NCI-H146 (cell line): Measurements from ENCODE around the gene LRRTM4.
"Not testable (repeated sequence)": the region's sequence is repeated elsewhere in the genome, so short reads cannot be mapped to it uniquely, and the experiment has no call there.

Experiments used
- DNase-seq: peaks from one replicate; lab custom pipeline; 2025; lab: John Stamatoyannopoulos, UW

LRRTM4 gene

DNA sequence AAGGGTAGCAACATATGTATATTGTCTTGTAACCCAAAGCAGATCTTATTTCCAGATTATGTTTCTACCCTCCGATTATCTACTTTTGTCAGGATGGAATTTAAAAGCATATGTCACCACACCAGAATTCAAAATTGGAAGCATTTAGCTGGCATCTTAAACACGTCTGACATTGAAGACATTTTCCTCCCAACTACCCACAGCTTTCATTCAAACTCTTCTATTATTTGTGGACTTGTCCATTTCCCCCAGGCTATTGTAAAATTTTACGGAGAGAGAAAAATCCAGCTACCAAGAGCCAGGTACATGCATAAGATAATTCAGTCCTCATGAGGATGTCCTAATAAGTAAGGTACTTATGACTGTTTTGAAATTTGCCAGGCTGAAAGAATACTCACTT, 659.3 kb downstream of the LRRTM4 start:
- no peak for DNase-seq

DNA sequence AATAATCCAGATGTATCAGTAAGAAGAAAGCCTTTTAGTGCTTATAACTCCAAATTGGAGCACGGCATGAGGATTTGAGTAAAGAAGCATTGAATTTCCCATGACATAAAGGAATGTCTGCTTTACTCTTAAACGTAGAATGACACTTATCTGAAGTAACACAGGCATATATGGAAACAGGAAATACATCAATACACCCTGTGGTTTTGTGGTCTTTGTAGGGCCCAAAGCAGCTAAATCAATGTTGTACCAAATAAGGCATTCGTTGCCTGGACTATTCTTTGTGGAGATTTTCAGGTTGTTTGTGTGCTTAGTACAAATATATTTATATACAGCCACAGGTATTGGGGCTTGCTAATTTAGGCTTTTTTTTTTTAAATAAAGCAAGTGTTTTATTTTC, 660.5 kb downstream of the LRRTM4 start:
- DNase-seq, result no peak

DNA sequence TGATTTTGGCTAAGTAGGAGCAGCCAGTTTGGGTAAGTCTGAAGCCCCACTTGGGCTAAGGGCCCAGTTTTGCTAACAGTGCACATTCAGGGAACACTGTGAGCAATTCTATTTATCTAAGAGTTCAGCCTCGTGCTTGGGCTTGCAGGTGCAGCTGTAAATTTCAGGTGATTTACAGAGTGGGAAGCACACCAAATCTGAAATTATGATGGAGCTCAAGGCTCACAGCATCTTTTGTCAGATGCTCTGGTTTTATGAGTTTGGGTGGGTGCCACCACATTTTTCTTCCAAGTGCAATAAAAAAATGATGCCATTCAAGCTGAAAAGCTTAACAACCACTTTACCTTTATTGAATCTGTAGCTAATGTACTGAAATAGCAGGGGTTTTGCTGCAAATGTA, 671.2 kb downstream of the LRRTM4 start:
- DNase-seq, result peak; percentile 4

DNA sequence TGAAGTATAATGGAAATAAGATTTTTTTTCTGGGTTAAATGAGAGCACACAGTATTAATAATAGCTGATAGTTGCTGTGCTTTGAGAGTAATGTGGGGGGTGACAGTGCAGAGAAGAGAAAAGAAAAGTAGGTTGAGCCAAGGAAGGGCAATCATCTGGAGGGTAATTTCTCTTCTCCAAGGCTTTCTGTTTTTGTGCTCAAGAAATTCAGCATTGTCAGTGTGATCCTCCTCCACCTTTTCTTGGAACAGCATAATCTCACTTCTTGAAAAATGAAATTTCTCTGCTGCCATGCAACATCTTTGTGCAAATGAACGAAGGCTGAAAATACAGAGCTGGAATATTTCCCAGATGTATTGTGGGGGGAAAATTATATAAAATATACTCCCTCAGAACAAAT, 673.1 kb downstream of the LRRTM4 start:
- no peak for DNase-seq

DNA sequence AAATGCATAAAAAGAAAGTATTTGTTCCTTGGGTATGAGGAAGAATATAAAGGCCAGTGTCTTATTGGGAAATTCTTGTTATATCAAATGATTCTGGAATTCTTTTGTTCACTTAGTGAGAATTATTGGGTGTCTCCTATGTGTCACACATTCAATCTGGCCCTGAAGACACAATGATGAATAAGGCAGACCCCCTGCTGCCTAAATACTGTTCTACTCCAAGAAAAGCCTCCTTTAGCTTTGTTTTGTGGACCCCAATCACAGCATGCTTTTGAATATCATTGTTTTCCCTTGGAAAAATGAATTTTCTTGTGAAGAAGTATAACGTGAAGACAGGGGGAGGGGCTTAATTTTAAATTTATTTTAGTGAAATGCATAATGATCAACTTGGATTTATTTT, 682.4 kb downstream of the LRRTM4 start:
- DNase-seq, result no peak

DNA sequence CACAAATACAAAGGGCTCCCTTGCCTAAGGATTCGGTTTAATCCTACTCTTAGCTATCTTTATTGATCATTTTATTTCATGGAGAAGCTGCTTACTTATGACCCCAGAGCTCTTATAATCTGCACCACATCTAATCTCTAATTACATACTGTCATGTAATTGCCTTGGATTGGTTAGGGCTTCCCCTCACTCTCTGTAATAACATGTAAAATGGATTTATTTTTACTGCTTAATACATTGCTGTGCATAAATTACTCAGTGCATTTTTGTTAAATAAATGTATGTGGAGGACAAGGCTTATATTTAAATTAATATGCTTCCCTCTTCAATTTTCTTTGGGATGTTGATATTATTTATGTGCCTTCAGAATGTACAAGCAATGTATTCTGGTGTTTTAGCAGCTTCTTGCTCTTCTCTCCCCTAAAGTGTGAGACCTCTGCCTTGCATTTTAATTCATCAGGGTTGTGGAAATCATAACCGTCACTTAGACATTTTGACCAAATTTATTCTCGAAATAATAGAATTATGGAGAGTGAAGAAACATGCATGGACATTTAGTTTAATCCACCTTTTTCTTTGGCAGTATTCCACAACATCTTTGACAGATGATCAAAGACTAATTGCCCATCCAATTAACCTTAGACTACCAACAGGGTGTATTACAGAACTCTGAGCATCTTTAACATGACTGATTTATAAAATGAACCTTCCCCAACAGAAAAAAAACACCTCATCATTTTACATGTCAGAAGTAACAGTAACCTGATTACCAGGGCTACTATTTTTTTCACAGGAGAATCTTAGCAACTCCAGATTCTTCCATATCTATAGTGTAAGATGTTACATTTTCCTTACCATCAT, 692.6 kb downstream of the LRRTM4 start:
- DNase-seq, result no peak

DNA sequence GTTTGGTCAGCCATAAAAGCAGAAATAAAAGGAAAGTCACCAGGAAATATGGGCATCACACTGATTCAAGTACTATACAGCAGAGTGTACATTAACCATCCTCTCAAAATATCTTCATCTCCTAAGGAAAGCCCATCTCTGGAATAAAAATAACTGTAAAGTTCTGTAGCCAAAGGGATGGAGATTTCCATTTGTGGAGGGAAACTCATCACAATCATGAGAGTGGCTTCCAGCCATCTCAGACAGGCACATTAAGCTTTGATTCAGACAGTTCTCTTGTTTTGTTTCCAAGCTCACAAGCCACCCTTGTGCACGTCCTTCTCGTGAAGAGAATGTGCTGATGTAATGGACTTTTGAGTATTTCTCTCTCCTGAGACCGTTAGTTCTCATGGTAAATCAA, 695.5 kb downstream of the LRRTM4 start:
- DNase-seq, result no peak

DNA sequence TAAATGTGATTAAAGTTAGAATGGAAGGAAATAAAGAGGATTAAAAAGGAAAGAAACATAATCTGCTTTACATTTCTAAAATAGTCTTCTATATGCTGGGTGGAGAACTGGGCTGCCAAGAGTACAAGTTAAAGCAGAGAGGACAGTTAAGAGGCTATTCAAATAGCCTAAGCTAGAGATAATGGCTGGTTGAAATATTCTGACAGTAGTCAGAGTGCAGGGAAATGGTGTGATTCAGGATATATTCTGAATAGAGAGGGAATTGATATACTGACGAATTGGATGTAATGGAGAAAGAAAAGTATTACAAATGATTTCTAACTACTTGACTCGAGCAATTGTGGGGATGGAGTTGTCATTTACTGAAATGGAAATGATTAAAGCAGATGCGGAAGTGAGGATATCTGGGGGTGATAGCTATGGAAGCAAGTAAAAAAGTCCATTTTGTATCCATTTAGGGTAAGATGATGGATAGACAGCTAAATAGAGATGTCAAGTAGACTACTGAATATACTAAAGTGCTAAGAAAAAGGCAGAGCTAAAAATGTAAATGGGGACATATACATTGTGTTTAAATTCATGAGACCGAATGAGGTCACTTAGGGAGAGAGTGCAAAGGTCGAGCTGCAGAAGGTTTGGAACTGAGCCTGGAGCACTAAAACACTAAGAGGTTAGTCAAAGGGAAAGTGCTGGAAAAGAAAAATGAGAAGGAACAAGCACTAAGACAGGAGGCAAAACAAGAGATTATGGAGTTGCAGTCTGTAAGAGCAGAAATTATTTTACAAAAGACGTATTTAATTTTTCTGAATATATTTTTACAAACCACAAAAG, 696.8 kb downstream of the LRRTM4 start:
- DNase-seq, result no peak

DNA sequence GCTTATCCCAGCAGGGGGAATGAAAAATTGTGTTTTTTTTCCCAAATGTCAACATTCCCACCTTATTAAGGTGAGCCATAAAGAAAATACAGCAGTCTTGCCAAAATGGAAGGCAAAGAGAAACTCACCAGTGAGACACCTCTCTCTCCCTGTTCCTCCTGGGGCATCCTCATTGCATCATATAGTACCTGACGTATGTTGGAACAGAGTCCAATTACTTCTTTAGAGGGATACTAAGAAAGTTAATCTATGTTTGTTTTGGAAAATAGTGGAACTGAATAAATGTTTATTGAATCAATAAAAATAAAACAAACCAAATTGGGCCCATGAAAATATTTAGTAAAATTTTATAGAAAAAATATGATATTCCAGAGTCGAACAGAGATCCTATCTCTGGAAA, 700.4 kb downstream of the LRRTM4 start:
- no peak for DNase-seq

DNA sequence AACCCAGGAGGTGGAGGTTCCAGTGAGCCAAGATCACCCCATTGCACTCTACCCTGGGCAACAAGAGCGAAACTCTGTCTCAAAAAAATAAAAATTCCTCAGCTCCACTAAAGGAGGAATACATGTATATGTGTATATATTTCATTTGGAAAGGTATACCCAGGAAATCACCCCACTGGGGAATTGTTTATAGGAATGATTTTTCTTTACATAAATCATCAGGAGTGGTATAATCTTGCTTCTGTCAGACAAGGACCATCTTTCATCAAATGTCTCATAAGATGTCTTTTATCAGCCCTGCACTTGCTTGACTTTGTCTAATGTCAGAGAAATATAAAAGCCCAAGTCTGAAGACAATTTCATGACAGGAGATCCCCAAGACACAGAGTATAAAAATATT, 709.1 kb downstream of the LRRTM4 start:
- DNase-seq, result no peak

DNA sequence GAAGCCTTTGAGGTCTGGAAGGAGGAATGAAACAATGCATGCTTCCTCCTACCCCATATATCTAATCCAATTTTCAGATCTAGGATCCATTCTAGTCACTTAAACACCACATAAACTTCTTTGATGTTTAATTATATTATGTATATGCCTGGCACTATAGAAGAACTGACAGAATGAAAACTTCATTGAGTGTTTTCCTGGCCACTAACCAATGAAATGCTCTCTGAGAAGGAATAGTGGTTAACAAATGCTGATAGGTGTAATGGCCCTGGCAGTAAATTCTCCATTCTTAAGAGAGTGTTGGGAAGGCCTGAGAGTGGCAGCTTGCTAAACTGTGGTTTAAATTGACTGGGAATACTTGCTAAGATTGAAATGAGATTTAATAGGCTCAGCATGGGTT, 710.0 kb downstream of the LRRTM4 start:
- DNase-seq, result no peak

DNA sequence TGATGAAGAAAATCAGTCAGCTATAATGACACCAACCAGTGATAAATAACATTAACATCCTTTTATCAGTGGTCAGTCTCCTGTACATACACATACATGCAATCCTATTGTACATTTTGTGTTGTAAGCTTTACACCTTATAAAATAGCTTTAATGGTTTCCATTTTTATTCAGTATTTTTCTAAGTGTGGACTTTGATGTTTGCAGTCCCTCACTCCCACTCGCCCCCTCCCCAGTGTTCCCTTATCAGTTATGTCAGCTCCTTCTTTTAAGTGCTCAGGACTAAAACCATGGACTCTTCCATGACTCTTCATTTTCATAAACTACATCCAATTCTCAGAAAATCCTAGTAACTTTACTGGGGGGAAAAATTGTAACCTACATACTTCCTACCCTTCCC, 713.0 kb downstream of the LRRTM4 start:
- no peak for DNase-seq

DNA sequence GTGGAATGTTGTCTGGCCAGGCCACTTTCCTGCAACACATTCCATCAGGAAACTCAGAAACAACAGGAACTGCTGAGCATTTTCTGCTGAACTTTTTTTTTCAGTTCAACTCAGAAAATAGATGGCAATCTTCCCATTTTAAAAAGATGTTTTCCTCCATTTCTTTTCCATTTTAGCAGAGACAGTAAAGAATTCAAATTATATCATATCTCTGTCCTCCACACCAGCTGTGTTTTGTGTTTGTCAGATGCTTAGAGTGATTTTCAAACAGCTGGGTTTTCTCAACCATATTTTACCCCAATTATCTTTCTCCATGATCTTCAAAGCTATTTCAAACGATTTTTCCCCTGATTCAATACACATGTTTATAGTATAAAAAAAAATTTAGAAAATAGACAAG, 713.4 kb downstream of the LRRTM4 start:
- no peak for DNase-seq

DNA sequence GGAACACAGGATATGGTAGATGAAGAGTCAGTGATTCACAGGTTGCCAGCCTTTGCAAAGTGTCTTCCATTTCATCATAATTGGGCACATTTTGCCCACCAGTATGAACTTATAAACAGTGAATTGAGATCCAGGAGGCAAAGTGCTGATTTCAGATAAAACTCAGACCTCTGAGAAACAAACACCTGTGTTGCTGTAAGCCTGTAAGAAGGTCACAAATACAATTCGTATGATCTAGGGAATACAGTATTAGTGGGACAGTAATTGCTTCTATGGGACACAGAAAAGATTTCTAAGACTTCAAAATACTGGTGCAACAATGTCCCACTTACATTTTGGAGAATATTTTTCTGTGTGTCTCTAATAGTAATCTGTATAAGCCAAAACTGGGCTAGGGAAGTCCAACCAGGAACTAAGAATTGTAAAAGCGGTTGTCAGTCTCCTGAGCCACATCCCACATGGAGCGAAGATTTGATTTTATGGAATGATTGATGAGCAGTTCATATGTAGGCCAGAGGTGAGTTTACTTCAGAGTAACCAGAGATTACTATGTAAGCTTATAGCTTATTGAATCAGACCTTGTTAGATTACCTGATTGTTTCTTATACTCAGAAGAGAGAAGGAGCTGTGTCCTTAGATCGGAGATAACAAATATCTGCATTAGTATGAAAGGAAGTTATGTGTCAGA, 728.4 kb downstream of the LRRTM4 start:
- no peak for DNase-seq

DNA sequence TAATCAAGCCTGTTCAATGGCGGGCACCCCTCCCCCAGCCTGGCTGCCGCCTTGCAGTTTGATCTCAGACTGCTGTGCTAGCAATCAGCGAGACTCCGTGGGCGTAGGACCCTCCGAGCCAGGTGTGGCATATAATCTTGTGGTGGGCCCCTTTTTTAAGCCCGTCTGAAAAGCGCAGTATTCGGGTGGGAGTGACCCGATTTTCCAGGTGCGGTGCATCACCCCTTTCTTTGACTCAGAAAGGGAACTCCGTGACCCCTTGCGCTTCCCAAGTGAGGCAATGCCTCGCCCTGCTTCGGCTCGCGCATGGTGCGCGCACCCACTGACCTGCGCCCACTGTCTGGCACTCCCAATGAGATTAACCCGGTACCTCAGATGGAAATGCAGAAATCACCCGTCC, 740.9 kb downstream of the LRRTM4 start:
- not testable (repeated sequence) for DNase-seq

DNA sequence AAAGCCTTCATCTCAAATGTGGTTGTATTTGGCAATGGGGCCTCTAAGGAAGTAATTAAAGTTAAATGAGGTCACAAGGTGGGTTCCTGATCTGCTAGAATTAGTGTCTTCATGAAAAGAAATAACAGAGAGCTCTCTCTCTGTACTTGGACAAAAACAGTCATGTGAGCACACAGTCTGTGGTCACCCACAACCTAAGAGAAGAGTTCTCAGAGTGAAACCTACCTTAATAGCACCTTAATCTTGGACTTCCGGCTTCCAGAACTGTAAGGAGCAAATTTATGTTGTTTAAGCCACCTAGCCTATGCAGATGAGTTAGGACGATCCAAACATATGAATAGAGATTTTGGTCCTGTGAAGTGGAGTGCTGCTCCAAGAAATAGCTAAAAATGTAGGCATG, 758.9 kb downstream of the LRRTM4 start:
- no peak for DNase-seq

DNA sequence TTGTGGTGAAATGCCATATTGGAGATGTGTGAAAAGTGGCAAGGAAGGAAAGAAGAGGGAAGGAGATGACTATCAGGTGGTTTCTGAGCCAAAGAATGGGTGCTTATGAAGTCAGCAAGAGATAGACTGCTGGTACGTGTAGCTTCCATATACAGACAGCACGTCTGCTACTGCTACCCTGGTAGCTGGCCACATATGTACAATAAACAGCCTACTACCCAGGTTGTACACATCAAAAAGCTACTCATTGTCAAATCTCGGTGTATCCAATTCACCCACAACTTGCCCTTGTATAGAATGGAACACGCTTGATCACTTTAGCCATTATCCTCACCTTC, 761.8 kb downstream of the LRRTM4 start:
- DNase-seq, result no peak

DNA sequence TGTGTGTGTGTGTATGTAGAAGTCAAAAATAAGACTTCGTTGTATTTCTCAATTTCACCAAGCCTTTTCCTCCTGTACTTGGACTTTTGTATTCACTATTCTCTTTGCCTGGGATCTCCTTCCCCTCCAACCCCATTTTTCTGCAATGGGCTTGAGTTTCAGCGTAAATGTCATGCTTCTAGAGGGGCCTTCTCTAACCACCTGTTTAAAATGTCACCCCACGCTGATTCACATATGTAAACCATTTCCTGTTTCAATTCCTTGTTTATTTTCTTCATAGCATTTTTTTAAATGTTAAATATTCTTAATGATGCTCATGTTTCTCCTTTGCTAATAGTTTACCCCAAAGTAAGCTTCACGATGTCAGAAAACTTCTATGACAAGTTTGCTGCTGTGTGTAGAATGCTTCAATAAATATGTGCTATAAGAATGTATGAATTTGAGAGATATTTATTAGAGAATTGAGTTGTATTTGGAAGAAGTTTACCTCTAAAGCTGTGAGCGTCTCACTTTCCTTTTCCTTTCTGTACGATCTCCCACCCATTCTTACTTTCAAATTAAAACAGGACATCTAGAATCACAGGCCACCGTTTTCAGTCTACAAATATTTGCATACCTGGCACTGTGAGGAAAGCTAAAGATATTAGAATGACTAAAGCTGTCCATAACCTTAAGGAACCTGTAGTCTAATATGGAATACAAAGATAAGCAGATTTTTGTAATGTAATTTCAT, 762.4 kb downstream of the LRRTM4 start:
- DNase-seq, result no peak

DNA sequence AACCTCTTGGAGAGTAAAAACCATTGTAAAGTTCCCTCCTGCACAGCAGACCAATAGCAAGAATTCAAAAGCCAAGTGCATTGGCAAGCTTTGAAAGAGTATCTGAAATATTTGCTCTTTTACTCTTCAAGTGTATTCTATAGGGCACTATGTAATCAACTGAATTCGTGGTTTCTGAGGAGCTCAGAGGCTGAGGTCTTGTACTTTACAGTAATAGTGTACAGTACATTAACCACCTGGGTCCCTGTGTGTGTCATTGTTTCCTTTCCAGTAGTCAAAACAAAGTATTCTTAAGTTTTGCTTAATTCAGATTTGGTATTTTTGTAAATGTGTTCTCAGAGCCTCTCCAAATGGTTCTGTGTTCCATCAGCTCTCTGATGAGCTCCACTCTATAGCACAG, 769.7 kb downstream of the LRRTM4 start:
- no peak for DNase-seq

DNA sequence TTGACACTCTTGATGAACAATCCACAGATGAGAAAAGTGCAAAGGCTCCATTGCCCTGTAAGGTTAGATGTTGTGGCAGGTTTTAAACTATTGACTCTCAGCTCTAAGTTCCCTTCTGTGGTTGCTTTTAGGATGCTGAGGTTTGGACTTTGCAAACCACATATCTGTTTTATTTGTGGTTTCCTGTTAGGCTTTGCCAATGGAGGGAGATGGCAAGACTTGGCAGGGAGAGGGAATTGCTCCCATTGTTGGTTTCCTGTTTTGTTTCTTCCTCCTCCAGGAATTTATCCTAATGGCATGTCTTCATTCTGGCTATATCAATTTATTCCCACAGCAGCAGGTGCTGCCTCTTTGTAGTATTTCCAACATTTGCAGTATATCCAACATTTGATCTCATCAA, 772.3 kb downstream of the LRRTM4 start:
- peak; percentile 10 for DNase-seq

DNA sequence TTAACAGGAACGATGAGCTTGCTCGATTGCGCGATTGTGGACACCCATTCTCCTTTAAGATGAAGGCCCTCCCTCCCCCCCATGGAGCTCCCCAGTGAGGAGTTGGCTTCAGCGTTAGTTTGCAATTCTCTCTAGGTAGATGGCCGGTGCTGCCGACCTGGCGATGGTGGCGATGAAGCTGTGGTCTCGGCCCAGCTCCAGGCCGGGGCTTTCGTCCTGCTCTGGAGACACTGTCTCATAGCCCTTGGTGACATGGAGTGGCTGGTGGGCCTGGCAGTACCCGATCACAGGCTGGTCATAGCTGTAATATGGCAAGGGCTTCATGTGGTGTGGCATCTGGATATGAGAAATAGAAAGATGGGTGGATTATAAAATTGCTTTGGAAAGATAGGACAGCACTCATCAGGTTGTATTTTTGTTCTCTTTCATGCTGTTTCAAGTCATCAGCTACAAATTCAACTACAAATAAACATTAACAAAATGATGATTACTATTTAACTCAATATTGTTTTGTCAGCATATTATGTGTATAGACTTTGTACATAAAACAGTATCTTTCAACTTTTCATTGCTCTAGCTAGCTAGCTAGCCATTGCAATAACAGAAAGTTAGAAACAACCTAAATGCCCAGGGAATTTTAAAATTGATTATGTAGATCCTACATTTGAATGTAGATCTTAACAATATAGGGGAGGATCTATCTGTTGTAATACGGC, 773.4 kb downstream of the LRRTM4 start:
- peak; percentile 90 for DNase-seq

DNA sequence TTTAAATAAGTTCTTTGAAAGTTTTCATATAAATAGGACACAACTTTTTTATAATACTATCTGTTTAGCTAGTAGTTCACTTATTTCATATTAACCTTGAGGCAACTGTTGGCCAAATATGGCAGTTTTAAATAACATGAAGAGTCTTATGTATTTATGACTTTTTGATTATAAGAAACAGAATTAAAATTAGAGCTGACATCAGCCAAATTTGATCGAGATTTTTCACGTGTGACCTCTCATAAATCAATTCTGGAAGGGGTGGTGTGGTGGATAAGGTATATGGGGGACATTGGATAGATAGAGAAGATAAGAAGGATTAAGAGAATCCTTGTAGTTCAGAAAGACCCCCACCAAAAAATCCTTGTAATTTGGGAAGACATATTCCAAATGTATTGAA, 776.6 kb downstream of the LRRTM4 start:
- DNase-seq, result no peak
